GM13977 (cell line): Measurements from ENCODE around the gene CCDC63.
A peak's percentile ranks its signal among the peaks of the same experiment; 100 is the strongest.

ENCODE experiments used
- DNase-seq: peaks from one replicate; pipeline ENCODE4 v3.0.0; 2012; ENCODE audit warnings: low spot score
- CTCF ChIP-seq: IDR thresholded peaks from 2 replicates; pipeline ENCODE4 v1.5.1; 2012; ENCODE audit warnings: mild to moderate bottlenecking, control low read depth; ENCODE audit not compliant: insufficient read depth; ENCODE audit errors: extremely low read depth, missing control alignments
- in situ Hi-C: fragments of 300-500 bp; cut with MboI; formaldehyde crosslinking; loops from one replicate; pipeline ENCODE4 v1.12.0; 2022; ENCODE audit warnings: low sequenced_read_pairs, low pct_unique_long_range_greater_than_20kb, mixed read lengths, inconsistent platforms; ENCODE audit not compliant: unreplicated experiment

Gene CCDC63

DNA sequence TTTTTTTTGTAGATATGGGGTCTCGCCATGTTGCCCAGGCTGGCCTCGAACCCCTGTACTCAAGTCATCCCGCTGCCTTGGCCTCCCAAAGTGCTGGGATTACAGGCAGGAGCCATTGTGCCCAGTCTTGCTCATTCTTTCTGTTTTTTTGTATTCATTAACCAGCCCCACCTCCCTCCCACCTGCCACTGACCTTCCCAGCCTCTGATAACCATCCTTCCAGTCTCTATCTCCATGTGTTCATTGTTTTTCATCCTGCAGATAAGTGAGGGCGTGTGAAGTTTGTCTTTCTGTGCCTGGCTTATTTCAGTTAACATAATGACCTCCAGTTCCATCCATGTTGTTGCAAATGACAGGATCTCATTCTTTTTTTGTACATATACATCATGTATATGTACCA lies 54.6 kb downstream of the CCDC63 start:
- DNase-seq = no peak
- TF ChIP-seq CTCF = no peak
- in situ Hi-C loops = no loop called here

GRCh38 chr12:110903511-110903910 lies 56.7 kb downstream of the CCDC63 start:
- no peak for TF ChIP-seq CTCF
- no peak for DNase-seq
- in situ Hi-C loops = no loop called here

GRCh38 chr12:110906083-110906482 lies 59.3 kb downstream of the CCDC63 start:
- in situ Hi-C loops = no loop called here
- peak; percentile 57 for TF ChIP-seq CTCF
- no peak for DNase-seq

DNA sequence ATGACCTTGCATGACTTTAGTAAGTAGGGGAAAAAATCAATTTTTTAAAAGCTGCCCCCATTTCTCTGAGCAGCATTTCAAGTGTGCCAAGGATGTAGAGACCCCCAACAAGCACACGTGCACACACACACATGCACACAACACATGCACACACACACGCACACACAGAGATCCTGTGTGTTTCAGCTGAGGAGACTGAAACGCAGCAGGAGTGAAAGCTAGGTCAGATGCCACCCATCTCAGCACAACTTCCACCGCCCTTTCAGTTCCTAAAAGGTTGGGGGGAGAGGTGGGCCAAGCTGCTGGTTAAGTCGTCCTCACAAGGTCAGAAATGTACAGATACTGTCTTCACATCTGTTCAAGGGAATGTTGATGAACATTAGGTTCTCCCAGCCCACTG lies 59.7 kb downstream of the CCDC63 start:
- in situ Hi-C loops = no loop called here
- no peak for DNase-seq
- no peak for TF ChIP-seq CTCF

GRCh38 chr12:110906985-110907384 lies 60.2 kb downstream of the CCDC63 start:
- in situ Hi-C loops = no loop called here
- no peak for DNase-seq
- no peak for TF ChIP-seq CTCF

- no peak for TF ChIP-seq CTCF
- in situ Hi-C loops = no loop called here
- no peak for DNase-seq
These were observed 60.8 kb downstream of the CCDC63 start for GRCh38 chr12:110907583-110907982.

- no peak for DNase-seq
- in situ Hi-C loops = no loop called here
- TF ChIP-seq CTCF = no peak
These were observed 61.8 kb downstream of the CCDC63 start for GRCh38 chr12:110908377-110909152.
